Neural crest cell (in vitro differentiated cells): ENCODE measurements around the gene LGR6. TPM values are rescaled to one million over a fixed set of nuclear protein-coding genes. Genes with fewer than 3 reads are reported as not detected.

Source experiments
- DNase-seq: peaks from one replicate; pipeline ENCODE4 v3.0.0; 2021; ENCODE audit warnings: low read depth, mixed read lengths, low spot score
- H3K27ac Mint-ChIP-seq: one replicate; pipeline ENCODE4 v1.8.0; 2021; ENCODE audit warnings: mild to moderate bottlenecking, mixed read lengths; ENCODE audit not compliant: unreplicated experiment
- H3K27me3 Mint-ChIP-seq: 2 replicates; pipeline ENCODE4 v1.8.0; 2021; ENCODE audit warnings: low read depth, mild to moderate bottlenecking, mixed read lengths
- H3K36me3 Mint-ChIP-seq: 2 replicates; pipeline ENCODE4 v1.8.0; 2021; ENCODE audit warnings: low read depth, mild to moderate bottlenecking, mixed read lengths
- H3K4me1 Mint-ChIP-seq: 2 replicates; pipeline ENCODE4 v1.8.0; 2021; ENCODE audit warnings: mixed read lengths
- H3K4me3 Mint-ChIP-seq: one replicate; pipeline ENCODE4 v1.8.0; 2021; ENCODE audit warnings: mild to moderate bottlenecking, mixed read lengths
- H3K9me3 Mint-ChIP-seq: 2 replicates; pipeline ENCODE4 v1.8.0; 2021; ENCODE audit warnings: mixed read lengths
- CTCF ChIP-seq: fragments of 200-600 bp; sonication (generic); conservative IDR thresholded peaks from 2 replicates; pipeline ENCODE4 v1.5.0; 2021; ENCODE audit warnings: antibody characterized with exemption, mild to moderate bottlenecking
- total RNA-seq: library from RNA; stranded (reverse); gene quantifications from 2 replicates; pipeline ENCODE4 v1.2.1, GENCODE V29; 2021

LGR6 gene
- total RNA-seq, 1 donor from 2014 or later: 0.16 TPM

- TF ChIP-seq CTCF: no peak
- Mint-ChIP-seq H3K9me3 (no peaks in the 10 kb centered on the region), H3K36me3 (no peaks in the 10 kb centered on the region), H3K4me1 (peaks cover 5% of the 10 kb centered on the region), H3K27ac (no peak overlapping the region), H3K4me3 (no peak overlapping the region), H3K27me3 (no peaks in the 10 kb centered on the region)
- no peak for DNase-seq
Observed at GRCh38 chr1:202152399-202152798, 41.2 kb upstream of the LGR6 start.

GRCh38 chr1:202153284-202153683, 40.3 kb upstream of the LGR6 start:
- no peaks in the 10 kb centered on the region for H3K36me3 Mint-ChIP-seq
- no peak for DNase-seq
- no peak for TF ChIP-seq CTCF
- H3K4me1 Mint-ChIP-seq: peaks cover 5% of the 10 kb centered on the region
- no peak overlapping the region for H3K4me3 Mint-ChIP-seq
- H3K27me3 Mint-ChIP-seq: no peaks in the 10 kb centered on the region
- no peak overlapping the region for H3K27ac Mint-ChIP-seq
- no peaks in the 10 kb centered on the region for H3K9me3 Mint-ChIP-seq

GRCh38 chr1:202154148-202154765, 39.3 kb upstream of the LGR6 start:
- Mint-ChIP-seq H3K4me3 (peak overlapping the region; percentile 31), H3K9me3 (no peaks in the 10 kb centered on the region), H3K4me1 (peaks cover 5% of the 10 kb centered on the region), H3K27me3 (no peaks in the 10 kb centered on the region), H3K27ac (no peak overlapping the region), H3K36me3 (no peaks in the 10 kb centered on the region)
- no peak for DNase-seq
- no peak for TF ChIP-seq CTCF

GRCh38 chr1:202154766-202155477, 38.7 kb upstream of the LGR6 start:
- Mint-ChIP-seq H3K4me1 (peaks cover 5% of the 10 kb centered on the region), H3K4me3 (peak overlapping the region; percentile 31), H3K27me3 (no peaks in the 10 kb centered on the region), H3K9me3 (no peaks in the 10 kb centered on the region), H3K27ac (no peak overlapping the region), H3K36me3 (no peaks in the 10 kb centered on the region)
- peak; percentile 53 for TF ChIP-seq CTCF
- peak; percentile 41 for DNase-seq

GRCh38 chr1:202155478-202156021, 38.0 kb upstream of the LGR6 start:
- H3K27me3 Mint-ChIP-seq: no peaks in the 10 kb centered on the region
- no peaks in the 10 kb centered on the region for H3K36me3 Mint-ChIP-seq
- H3K4me3 Mint-ChIP-seq: no peak overlapping the region
- peaks cover 6% of the 10 kb centered on the region for H3K4me1 Mint-ChIP-seq
- H3K27ac Mint-ChIP-seq: no peak overlapping the region
- DNase-seq: no peak
- no peaks in the 10 kb centered on the region for H3K9me3 Mint-ChIP-seq
- TF ChIP-seq CTCF: no peak
